NCI-H510A (cell line): ENCODE data around the gene PLEKHN1.
"Not testable (repeated sequence)": the region's sequence is repeated elsewhere in the genome, so short reads cannot be mapped to it uniquely, and the experiment has no call there.

Experiments used
- DNase-seq: peaks from one replicate; lab custom pipeline; 2025; lab: John Stamatoyannopoulos, UW

PLEKHN1 gene

GRCh38 chr1:974293-974640 is 8.0 kb downstream of the PLEKHN1 start:
- DNase-seq: no peak

GRCh38 chr1:974687-975328 is 8.5 kb downstream of the PLEKHN1 start:
- no peak for DNase-seq

GRCh38 chr1:975365-975764 is 9.1 kb downstream of the PLEKHN1 start:
- no peak for DNase-seq

- peak; percentile 81 for DNase-seq
These were observed 9.8 kb downstream of the PLEKHN1 start for GRCh38 chr1:975896-976683.

GRCh38 chr1:976791-977190 is 10.5 kb downstream of the PLEKHN1 start:
- not testable (repeated sequence) for DNase-seq

GRCh38 chr1:978069-978834 is 12.0 kb downstream of the PLEKHN1 start:
- DNase-seq: no peak

- no peak for DNase-seq
These were observed 12.8 kb downstream of the PLEKHN1 start for GRCh38 chr1:978835-979743.

- DNase-seq: no peak
These were observed 13.4 kb downstream of the PLEKHN1 start for GRCh38 chr1:979744-980072.

GRCh38 chr1:980137-980571 is 13.9 kb downstream of the PLEKHN1 start:
- DNase-seq: no peak

GRCh38 chr1:980602-981395 is 14.5 kb downstream of the PLEKHN1 start:
- no peak for DNase-seq

- no peak for DNase-seq
These were observed 15.2 kb downstream of the PLEKHN1 start for GRCh38 chr1:981491-981954.

- no peak for DNase-seq
These were observed 15.8 kb downstream of the PLEKHN1 start, which contains the start of gene PERM1 for GRCh38 chr1:981955-982558. Gene PERM1, minus strand, starts transcription at chr1:982093. Its CDS starts 1,064 bp downstream, at chr1:981029.

- no peak for DNase-seq
These were observed 16.6 kb downstream of the PLEKHN1 start for GRCh38 chr1:982765-983436.

GRCh38 chr1:983798-984475 is 17.7 kb downstream of the PLEKHN1 start:
- DNase-seq: no peak

- DNase-seq: no peak
These were observed 18.2 kb downstream of the PLEKHN1 start for GRCh38 chr1:984476-984814.

GRCh38 chr1:985126-985525 is 18.8 kb downstream of the PLEKHN1 start:
- DNase-seq: no peak

- DNase-seq: not testable (repeated sequence)
These were observed 21.8 kb downstream of the PLEKHN1 start for GRCh38 chr1:988061-988460.

- not testable (repeated sequence) for DNase-seq
These were observed 25.0 kb downstream of the PLEKHN1 start for GRCh38 chr1:991275-991674.

- no peak for DNase-seq
These were observed 25.6 kb downstream of the PLEKHN1 start for GRCh38 chr1:991895-992294.
